ENCODE measurements around the gene PLCH1.

The PLCH1 gene

DNA sequence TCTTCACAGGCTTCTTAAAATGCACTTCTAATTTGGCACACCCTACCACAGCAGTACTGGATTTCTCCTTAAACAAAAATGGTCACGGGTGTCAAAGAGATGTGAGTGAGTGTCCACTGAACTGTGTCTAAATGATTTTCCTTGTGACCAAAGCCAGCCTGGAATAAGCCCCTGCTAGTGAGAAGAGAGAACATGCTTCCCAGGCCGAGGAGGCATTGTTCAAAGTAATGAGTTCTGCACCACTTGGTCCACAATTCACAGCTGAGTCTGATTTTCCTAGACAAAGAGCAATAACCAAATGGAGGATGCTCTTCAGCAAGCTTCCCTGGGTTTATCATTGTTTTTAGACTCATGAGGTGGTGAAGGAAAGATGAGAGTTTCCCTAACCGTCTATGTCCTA lies 3.8 kb downstream of the PLCH1 start:
- no peaks in the 10 kb centered on the region for H3K36me3 ChIP-seq (ENCODE audit: control insufficient read depth, insufficient read depth, low read length)
- no peak for DNase-seq (ENCODE audit: extremely low read depth, insufficient read length)
- TF ChIP-seq, protein P1, sequence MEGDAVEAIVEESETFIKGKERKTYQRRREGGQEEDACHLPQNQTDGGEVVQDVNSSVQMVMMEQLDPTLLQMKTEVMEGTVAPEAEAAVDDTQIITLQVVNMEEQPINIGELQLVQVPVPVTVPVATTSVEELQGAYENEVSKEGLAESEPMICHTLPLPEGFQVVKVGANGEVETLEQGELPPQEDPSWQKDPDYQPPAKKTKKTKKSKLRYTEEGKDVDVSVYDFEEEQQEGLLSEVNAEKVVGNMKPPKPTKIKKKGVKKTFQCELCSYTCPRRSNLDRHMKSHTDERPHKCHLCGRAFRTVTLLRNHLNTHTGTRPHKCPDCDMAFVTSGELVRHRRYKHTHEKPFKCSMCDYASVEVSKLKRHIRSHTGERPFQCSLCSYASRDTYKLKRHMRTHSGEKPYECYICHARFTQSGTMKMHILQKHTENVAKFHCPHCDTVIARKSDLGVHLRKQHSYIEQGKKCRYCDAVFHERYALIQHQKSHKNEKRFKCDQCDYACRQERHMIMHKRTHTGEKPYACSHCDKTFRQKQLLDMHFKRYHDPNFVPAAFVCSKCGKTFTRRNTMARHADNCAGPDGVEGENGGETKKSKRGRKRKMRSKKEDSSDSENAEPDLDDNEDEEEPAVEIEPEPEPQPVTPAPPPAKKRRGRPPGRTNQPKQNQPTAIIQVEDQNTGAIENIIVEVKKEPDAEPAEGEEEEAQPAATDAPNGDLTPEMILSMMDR (IDR thresholded peaks at IDR 0.05; ENCODE audit: insufficient read depth, low read length, poor library complexity, severe bottlenecking) = no peak
- no peak overlapping the region for H3K4me3 ChIP-seq (replicated peaks; ENCODE audit: low read depth, low read length)
- H3K27me3 ChIP-seq (replicated peaks; ENCODE audit: control insufficient read depth, insufficient read depth, low read length) = no peaks in the 10 kb centered on the region

DNA sequence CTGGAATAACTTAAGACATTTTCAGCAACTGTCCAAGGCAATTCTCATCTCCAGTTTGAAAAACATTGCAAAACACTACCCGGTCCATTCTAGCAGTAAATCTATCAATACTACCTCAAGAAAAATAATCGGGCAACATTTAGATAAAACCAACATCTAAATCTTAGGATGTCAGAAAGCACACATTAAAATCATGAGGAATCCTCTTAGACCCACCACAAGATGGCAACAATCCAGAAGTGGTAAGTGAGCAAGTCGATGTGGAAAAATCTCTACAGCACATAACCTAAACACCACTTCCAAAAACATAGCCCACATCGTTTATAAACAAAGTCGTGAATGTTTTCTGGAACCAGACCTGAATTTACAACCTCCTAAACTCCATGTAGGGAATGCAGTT lies 5.7 kb downstream of the PLCH1 start:
- Histone ChIP-seq H3K4me3 (replicated peaks; ENCODE audit: low read depth, low read length) (no peak overlapping the region), H3K27me3 (replicated peaks; ENCODE audit: control insufficient read depth, insufficient read depth, low read length) (no peaks in the 10 kb centered on the region), H3K36me3 (ENCODE audit: control insufficient read depth, insufficient read depth, low read length) (no peaks in the 10 kb centered on the region)
- TF ChIP-seq, protein P1 (IDR thresholded peaks at IDR 0.05; ENCODE audit: insufficient read depth, low read length, poor library complexity, severe bottlenecking) = no peak
- no peak for DNase-seq (ENCODE audit: extremely low read depth, insufficient read length)

DNA sequence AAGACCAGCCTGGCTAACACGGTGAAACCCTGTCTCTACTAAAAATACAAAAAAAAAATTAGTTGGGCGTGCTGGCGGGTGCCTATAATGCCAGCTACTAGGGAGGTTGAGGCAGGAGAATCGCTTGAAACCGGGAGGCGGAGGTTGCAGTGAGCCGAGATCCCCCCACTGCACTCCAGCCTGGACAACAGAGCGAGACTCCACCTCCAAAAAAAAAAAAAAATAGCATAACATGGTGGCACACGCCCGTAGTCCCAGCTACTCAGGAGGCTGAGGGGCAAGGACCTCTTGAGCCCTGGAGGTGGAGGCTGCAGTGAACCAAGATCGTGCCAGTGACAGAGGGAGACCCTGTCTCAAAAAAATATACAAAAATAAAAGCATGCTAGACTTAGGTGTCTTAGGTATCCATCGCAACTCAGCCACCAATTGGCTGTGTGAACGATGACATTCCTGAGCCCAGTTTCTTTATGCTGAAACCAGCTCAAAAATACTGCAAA lies 6.2 kb downstream of the PLCH1 start:
- TF ChIP-seq, protein P1 (IDR thresholded peaks at IDR 0.05; ENCODE audit: insufficient read depth, low read length, poor library complexity, severe bottlenecking) = no peak
- Histone ChIP-seq H3K27me3 (replicated peaks; ENCODE audit: control insufficient read depth, insufficient read depth, low read length) (no peaks in the 10 kb centered on the region), H3K4me3 (replicated peaks; ENCODE audit: low read depth, low read length) (no peak overlapping the region), H3K36me3 (ENCODE audit: control insufficient read depth, insufficient read depth, low read length) (no peaks in the 10 kb centered on the region)
- DNase-seq (ENCODE audit: extremely low read depth, insufficient read length) = no peak

DNA sequence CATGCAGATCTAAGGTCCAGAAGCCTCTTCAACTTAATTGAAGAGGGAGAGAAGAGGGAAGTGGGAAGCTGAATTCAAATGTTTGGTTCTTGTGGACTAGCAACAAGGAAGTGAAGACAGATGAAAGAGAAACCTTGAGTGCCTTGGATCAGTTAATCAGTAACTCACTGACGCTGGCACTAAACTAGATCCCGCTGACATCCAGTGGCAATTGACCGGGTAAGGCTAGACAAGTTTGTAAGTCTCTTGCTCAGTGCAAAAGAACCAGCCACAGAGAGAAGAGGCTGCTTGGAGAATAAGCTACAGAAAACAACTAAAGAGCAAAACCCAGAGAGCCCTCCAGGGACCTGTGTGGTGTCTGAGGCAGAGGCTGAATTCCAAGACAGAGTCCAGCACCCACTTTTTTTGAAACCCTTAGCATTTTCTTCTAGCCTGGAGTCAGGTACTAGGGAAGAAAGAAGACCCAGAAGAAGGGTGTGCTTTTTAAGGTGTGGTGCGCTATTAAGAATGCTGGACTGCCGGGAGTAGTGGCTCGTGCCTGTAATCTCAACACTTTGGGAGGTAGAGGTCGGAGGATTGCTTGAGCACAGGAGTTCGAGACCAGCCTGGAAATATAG lies 6.9 kb downstream of the PLCH1 start:
- TF ChIP-seq, protein P1 (IDR thresholded peaks at IDR 0.05; ENCODE audit: insufficient read depth, low read length, poor library complexity, severe bottlenecking) = no peak
- no peak overlapping the region; the same call in 1 of the 2 replicates for H3K4me3 ChIP-seq (replicated peaks; ENCODE audit: low read depth, low read length)
- no peak for DNase-seq (ENCODE audit: extremely low read depth, insufficient read length)
- H3K27me3 ChIP-seq (replicated peaks; ENCODE audit: control insufficient read depth, insufficient read depth, low read length) = no peaks in the 10 kb centered on the region
- H3K36me3 ChIP-seq (ENCODE audit: control insufficient read depth, insufficient read depth, low read length) = no peaks in the 10 kb centered on the region

DNA sequence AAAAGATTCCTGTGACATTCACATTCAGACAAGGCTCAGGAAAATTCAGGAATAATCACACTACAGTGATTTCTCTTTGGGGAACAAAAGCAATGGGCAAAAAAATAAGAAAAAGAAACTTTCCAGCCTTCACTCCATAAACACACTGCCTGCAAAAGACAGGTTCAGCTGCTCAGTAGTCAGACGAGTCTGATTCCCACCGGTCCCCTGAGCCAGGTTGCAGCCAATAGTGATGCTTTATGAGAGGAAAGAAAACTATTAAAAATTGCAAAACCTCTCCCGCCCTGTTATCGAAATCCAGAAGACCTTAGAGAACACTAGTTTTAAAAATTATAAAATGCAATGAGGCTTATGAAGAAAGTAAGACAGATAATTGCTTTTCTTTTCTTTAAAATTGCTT lies 8.5 kb downstream of the PLCH1 start:
- no peak for DNase-seq (ENCODE audit: extremely low read depth, insufficient read length)
- Histone ChIP-seq H3K4me3 (replicated peaks; ENCODE audit: low read depth, low read length) (no peak overlapping the region), H3K36me3 (ENCODE audit: control insufficient read depth, insufficient read depth, low read length) (no peaks in the 10 kb centered on the region), H3K27me3 (replicated peaks; ENCODE audit: control insufficient read depth, insufficient read depth, low read length) (no peaks in the 10 kb centered on the region)
- TF ChIP-seq, protein P1 (IDR thresholded peaks at IDR 0.05; ENCODE audit: insufficient read depth, low read length, poor library complexity, severe bottlenecking) = no peak

DNA sequence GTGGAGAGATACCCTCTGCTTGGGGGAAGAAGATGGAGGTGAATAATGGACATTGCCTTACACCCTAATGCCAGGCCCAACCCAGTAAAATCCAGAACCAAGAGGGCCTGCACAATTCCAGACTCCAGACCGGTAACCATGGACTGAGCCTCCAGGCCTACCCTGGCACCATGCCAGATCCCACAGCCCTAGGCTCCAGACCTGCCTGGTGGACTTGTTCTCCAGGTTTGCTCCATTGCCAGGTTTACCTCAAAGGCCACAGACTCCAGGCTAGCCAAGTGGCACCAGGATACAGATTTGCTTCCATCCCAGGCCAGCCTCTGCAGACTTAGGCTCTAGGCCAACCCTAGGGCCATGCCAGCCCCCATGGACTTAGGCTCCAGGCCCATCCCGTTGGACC lies 14.0 kb downstream of the PLCH1 start:
- Histone ChIP-seq H3K36me3 (ENCODE audit: control insufficient read depth, insufficient read depth, low read length) (no peaks in the 10 kb centered on the region), H3K4me3 (replicated peaks; ENCODE audit: low read depth, low read length) (no peak overlapping the region), H3K27me3 (replicated peaks; ENCODE audit: control insufficient read depth, insufficient read depth, low read length) (no peaks in the 10 kb centered on the region)
- TF ChIP-seq, protein P1 (IDR thresholded peaks at IDR 0.05; ENCODE audit: insufficient read depth, low read length, poor library complexity, severe bottlenecking) = no peak
- DNase-seq (ENCODE audit: extremely low read depth, insufficient read length) = no peak
